Progenitor cell of endocrine pancreas (in vitro differentiated cells): ENCODE results near the gene EBLN1. TPM values are rescaled to one million over a fixed set of nuclear protein-coding genes. Genes with fewer than 3 reads are reported as not detected.

Experiments
- DNase-seq: peaks from one replicate; pipeline ENCODE4 v3.0.0; 2021; ENCODE audit warnings: low spot score; ENCODE audit not compliant: unreplicated experiment
- H3K27ac Mint-ChIP-seq: 2 replicates; pipeline ENCODE4 v1.8.0; 2021; ENCODE audit warnings: mild to moderate bottlenecking, moderate library complexity, mixed read lengths
- H3K27me3 Mint-ChIP-seq: 2 replicates; pipeline ENCODE4 v1.8.0; 2021; ENCODE audit warnings: mixed read lengths
- H3K36me3 Mint-ChIP-seq: 2 replicates; pipeline ENCODE4 v1.8.0; 2022; ENCODE audit warnings: mixed read lengths; ENCODE audit not compliant: insufficient read depth
- H3K4me1 Mint-ChIP-seq: 2 replicates; pipeline ENCODE4 v1.8.0; 2021; ENCODE audit warnings: low read depth, mixed read lengths
- H3K4me3 Mint-ChIP-seq: 2 replicates; pipeline ENCODE4 v1.8.0; 2021; ENCODE audit warnings: low read depth, mild to moderate bottlenecking, moderate library complexity, mixed read lengths
- H3K9me3 Mint-ChIP-seq: 2 replicates; pipeline ENCODE4 v1.8.0; 2021; ENCODE audit warnings: low read depth, mixed read lengths
- CTCF ChIP-seq: fragments of 200-600 bp; sonication (generic); IDR thresholded peaks from one replicate; pipeline ENCODE4 v1.5.0; 2021; ENCODE audit warnings: antibody characterized with exemption, mild to moderate bottlenecking; ENCODE audit not compliant: unreplicated experiment
- total RNA-seq: library from RNA; stranded (reverse); gene quantifications from 2 replicates; pipeline ENCODE4 v1.2.1, GENCODE V29; 2021

EBLN1 gene
- total RNA-seq, 1 donor from 2014 or later: not detected

DNA sequence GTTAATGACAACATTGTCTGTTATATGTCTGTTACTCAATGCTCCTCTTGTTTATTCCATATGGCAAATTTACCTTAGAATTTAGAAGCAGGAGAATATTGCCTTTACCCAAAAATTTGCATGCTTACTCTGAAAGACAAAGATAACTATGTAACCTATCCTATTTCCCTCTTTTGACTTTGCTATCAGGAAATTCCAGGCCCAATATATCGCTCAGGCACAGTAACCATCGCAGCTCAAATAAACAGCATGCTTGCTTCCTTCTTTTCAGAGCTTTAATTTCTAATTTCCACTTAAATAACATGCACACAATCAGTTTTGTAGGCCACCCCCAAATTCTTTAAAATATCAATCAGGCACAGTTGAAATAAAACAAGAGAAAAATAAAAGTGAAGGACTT lies 57.8 kb downstream of the EBLN1 start:
- peaks cover 1% of the 10 kb centered on the region for H3K4me1 Mint-ChIP-seq
- no peak for TF ChIP-seq CTCF
- no peak for DNase-seq
- H3K27me3 Mint-ChIP-seq: no peaks in the 10 kb centered on the region
- no peaks in the 10 kb centered on the region for H3K9me3 Mint-ChIP-seq
- H3K27ac Mint-ChIP-seq: no peak overlapping the region
- H3K36me3 Mint-ChIP-seq: no peaks in the 10 kb centered on the region
- no peak overlapping the region for H3K4me3 Mint-ChIP-seq

DNA sequence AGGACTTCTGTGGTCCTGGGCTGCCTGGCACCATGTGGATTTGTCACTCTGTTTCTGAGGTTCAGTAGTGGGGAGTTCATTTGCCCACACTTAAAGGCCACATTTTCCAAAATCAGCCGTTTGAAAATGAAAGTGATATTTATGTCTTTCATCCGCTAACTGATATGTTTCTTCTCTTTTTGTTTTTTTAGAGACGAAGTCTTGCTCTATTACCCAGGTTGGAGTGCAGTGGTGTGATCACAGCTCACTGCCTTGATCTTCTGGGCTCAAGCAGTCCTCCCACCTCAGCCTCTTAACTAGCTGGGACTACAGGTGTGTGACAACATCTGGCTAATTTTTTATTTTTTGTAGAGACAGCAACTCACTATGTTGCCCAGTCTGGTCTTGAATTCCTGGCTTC lies 58.6 kb downstream of the EBLN1 start:
- Mint-ChIP-seq H3K9me3 (no peaks in the 10 kb centered on the region), H3K27me3 (no peaks in the 10 kb centered on the region), H3K4me3 (no peak overlapping the region), H3K27ac (no peak overlapping the region), H3K4me1 (peaks cover 1% of the 10 kb centered on the region), H3K36me3 (no peaks in the 10 kb centered on the region)
- DNase-seq: no peak
- TF ChIP-seq CTCF: no peak

Other genes starting within 250 kb of the EBLN1 start
- gene DNAJC1, start 214.3 kb downstream of the EBLN1 start, total RNA-seq: 28.5 and 29.1 TPM in 2 replicates
- 48.5 and 48.8 TPM in 2 replicates for gene COMMD3, start 98.4 kb upstream of the EBLN1 start, total RNA-seq
- 62.1 and 64.3 TPM in 2 replicates for gene BMI1, start 103.1 kb upstream of the EBLN1 start, total RNA-seq
- 8.5 and 8.9 TPM in 2 replicates for gene SPAG6, start 127.5 kb upstream of the EBLN1 start, total RNA-seq